GM10248 (cell line): Measurements from ENCODE around the gene FAM180B.
A peak's percentile ranks its signal among the peaks of the same experiment; 100 is the strongest.
"Not testable (repeated sequence)": the region's sequence is repeated elsewhere in the genome, so short reads cannot be mapped to it uniquely, and the experiment has no call there.

Experiments used
- CTCF ChIA-PET: fragments of 300-600 bp; sonication (Branson Sonifier 250); formaldehyde crosslinking; extraction: SDS; loops from one replicate; lab custom pipeline; 2021; ENCODE audit warnings: antibody characterized with exemption; lab: Yijun Ruan, JAX
- POLR2A ChIA-PET: fragments of 350-650 bp; sonication (Branson Sonifier 250); formaldehyde crosslinking; extraction: SDS; loops from one replicate; lab custom pipeline; 2020; ENCODE audit warnings: antibody characterized with exemption; lab: Yijun Ruan, JAX
- DNase-seq: peaks from one replicate; pipeline ENCODE4 v3.0.0; 2012; ENCODE audit errors: extremely low spot score
- TF ChIP-seq, protein P1 (sequence below): IDR thresholded peaks from 2 replicates; pipeline ENCODE4 v1.5.1; 2012; ENCODE audit warnings: mild to moderate bottlenecking, low read depth; ENCODE audit errors: extremely low read depth, missing control alignments, control extremely low read depth

Gene FAM180B

DNA sequence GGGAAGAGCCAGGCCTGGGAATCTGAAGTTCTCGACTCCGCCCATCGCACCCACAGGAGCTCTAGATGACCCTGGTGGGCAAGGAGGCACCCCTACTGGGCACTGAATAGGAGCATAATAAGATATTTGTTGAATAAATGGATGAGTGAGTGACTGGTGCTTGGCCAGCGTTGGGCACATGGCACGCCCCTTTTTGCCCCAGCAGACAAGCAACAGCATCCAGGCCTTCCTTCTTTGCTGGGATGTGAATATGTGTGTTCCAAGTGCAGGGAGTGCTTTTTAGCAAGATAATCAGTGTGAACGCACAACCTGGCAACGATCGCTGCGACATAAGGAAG, 33.1 kb upstream of the FAM180B start:
- CTCF ChIA-PET = interaction anchor here (0.6 to 6.7 kb wide), 26 partner anchors 13 to 612 kb away, joined by 3 to 125 read pairs (median 3); partner anchors contain the start of genes FAM180B, KBTBD4, NDUFS3 and PTPMT1
- POLR2A ChIA-PET = no interaction called here
- DNase-seq = no peak
- TF ChIP-seq, protein P1, sequence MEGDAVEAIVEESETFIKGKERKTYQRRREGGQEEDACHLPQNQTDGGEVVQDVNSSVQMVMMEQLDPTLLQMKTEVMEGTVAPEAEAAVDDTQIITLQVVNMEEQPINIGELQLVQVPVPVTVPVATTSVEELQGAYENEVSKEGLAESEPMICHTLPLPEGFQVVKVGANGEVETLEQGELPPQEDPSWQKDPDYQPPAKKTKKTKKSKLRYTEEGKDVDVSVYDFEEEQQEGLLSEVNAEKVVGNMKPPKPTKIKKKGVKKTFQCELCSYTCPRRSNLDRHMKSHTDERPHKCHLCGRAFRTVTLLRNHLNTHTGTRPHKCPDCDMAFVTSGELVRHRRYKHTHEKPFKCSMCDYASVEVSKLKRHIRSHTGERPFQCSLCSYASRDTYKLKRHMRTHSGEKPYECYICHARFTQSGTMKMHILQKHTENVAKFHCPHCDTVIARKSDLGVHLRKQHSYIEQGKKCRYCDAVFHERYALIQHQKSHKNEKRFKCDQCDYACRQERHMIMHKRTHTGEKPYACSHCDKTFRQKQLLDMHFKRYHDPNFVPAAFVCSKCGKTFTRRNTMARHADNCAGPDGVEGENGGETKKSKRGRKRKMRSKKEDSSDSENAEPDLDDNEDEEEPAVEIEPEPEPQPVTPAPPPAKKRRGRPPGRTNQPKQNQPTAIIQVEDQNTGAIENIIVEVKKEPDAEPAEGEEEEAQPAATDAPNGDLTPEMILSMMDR = no peak

DNA sequence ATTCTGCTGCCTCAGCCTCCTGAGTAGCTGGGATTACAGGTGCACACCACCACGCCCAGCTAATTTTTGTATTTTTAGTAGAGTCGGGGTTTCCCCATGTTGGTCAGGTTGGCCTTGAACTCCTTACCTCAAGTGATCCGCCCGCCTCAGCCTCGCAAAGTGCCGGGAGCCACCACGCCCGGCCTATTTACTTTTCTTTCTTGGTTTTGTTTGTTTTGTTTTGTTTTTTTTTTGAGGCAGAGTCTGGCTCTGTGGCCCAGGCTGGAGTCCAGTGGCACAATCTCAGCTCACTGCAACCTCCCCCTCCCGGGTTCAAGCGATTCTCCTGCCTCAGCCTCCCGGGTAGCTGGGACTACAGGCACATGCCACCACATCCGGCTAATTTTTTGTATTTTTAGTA, 29.5 kb upstream of the FAM180B start:
- DNase-seq, POLR2A ChIA-PET: not testable (repeated sequence)
- CTCF ChIA-PET = interaction anchor here (0.8 to 4.5 kb wide), 4 partner anchors 9 to 145 kb away, joined by 3 to 43 read pairs (median 5); partner anchors contain the start of gene PTPMT1

DNA sequence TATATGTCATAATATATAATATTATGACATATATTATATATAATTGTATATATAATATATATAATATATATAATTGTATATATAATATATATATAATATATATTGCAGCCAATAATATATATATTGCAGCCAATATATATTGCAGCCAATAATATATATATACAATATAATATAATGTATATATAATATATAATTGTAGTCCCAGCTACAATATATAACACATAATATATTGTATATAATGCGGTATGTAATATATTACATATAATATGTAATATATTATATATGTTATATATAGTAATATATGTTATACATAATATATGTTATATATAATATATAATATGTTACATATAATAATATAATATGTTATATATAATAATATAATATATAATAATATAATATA, 27.8 kb upstream of the FAM180B start:
- CTCF ChIA-PET = interaction anchor here (1.2 kb wide), 1 partner anchor 18 kb away, joined by 4 read pairs; no protein-coding TSS in a partner anchor

DNA sequence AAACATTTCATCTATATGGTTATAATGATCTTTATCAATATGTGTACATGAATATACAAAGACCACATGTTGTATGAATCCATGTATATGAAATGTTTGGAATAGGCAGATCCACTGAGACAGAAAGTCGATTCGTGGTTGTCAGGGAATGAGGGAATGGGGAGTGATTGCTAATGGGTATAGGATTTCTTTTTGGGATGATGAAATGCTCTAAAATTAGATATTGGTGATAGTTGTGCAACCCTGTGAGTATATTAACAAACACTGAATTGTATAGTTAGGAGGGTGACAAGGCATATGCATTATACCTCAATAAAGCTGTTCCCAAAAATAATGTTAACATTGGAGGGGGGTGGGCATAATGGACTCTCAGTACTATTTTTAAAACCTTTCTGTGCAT, 26.1 kb upstream of the FAM180B start:
- ChIA-PET CTCF (interaction anchor here (1.6 kb wide), 1 partner anchor 18 kb away, joined by 4 read pairs; the partner anchor contains the start of gene KBTBD4), POLR2A (no interaction called here)
- no peak for DNase-seq
- TF ChIP-seq, protein P1 = no peak

More for the DNA sequence above, 27.8 kb upstream of the FAM180B start:
- TF ChIP-seq, protein P1 = no peak
- POLR2A ChIA-PET = no interaction called here
- DNase-seq = no peak

DNA sequence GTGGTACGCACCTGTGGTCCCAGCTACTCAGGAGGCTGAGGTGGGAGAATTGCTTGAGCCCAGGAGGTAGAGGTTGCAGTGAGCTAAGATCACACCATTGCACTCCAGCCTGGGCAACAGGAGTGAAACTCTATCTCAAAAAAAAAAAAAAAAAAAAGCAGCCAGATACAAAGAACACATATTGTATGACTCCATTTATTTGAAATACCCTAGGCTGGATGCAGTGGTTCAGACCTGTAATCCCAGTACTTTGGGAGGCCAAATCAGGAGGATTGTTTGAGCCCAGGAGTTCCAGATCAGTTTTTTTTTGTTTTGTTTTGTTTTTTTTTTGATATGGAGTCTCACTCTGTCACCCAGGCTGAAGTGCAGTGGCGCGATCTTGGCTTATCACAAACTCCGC, 24.1 kb upstream of the FAM180B start:
- CTCF ChIA-PET, DNase-seq, POLR2A ChIA-PET: not testable (repeated sequence)

DNA sequence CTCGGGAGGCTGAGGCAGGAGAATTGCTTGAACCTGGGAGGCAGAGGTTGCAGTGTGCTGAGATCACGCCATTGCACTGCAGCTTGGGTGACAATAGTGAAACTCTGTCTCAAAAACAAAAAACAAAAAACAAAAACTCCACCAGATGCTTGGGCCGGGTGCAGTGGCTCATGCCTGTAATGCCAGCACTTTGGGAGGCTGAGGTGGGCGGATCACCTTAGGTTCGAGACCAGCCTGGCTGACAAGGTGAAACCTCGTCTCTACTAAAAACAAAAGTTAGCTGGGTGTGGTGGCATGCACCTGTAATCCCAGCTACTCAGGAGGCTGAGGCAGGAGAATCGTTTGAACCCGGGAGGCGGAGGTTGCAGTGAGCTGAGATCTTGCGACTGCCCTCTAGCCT, 22.1 kb upstream of the FAM180B start:
- POLR2A ChIA-PET = interaction anchor here (0.6 to 0.7 kb wide), 2 partner anchors 95 to 146 kb away, joined by 3 to 5 read pairs; no protein-coding TSS in a partner anchor

DNA sequence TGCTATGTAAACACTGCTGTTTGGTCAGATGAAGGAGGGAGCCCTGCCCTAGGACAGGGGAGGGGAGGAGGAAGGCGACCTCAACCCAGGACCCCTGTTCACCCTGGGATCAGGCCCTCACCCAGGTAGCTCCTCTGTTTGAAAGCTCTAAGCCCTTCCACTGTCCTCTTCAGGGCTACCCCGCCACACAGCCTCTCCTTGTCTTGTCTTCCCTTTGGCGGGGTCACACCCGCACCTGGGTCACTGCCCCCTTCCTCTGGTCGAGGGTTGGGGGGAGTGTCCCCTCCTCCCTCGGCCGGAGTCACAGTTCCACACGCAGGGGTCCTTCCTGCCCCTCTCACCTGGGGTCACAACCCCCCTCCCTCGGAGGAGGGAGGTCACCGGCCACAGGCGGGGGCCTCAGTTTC, 21.5 kb upstream of the FAM180B start:
- TF ChIP-seq, protein P1 = no peak
- ChIA-PET POLR2A (interaction anchor here (0.5 to 0.6 kb wide), 2 partner anchors 36 to 95 kb away, joined by 3 read pairs; no protein-coding TSS in a partner anchor), CTCF (interaction anchor here (0.9 to 5.4 kb wide), 6 partner anchors 10 to 207 kb away, joined by 3 to 43 read pairs (median 4); partner anchors contain the start of genes CELF1, KBTBD4 and NDUFS3)
- no peak for DNase-seq

More for the DNA sequence above, 22.1 kb upstream of the FAM180B start:
- CTCF ChIA-PET = interaction anchor here (0.9 to 5.4 kb wide), 7 partner anchors 9 to 208 kb away, joined by 3 to 43 read pairs (median 4); partner anchors contain the start of genes CELF1, KBTBD4 and NDUFS3
- DNase-seq = not testable (repeated sequence)

DNA sequence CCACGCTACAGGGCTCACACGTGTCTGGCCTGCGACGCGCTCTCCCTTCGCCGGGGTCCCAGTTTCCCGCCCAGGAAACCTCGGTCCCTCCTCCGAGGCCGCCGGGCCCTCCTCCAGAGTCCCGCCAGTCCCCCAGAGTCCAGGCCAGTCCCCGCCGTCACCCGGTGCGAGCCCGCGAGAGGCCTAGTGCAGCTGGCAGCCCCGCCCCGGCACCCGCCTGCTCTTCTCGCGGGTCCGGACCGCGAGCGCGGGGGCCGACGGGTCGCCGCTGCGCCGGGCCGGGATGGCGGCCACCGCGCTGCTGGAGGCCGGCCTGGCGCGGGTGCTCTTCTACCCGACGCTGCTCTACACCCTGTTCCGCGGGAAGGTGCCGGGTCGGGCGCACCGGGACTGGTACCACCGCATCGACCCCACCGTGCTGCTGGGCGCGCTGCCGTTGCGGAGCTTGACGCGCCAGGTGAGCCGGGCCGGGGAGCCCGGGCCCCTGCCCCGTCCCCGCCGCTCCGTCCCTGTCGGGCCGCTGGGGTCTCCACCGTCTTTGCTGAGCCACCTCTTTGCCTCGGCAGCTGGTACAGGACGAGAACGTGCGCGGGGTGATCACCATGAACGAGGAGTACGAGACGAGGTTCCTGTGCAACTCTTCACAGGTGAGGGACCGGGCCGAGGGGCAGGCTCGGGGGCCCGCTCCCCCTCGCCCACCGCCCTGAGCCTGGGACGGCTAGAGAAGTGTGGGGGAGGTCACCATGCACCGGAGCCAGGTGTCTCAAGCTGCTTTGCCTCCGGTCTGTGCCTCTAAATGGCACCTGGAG, 20.9 kb upstream of the FAM180B start, which contains the start of gene PTPMT1:
TSS of gene PTPMT1 (plus strand) at position 260 of the 809 bp plus-strand sequence. CDS start at position 284, 24 bp downstream.
- DNase-seq = peak; percentile 88
- CTCF ChIA-PET = interaction anchor here (1.0 to 5.4 kb wide), 6 partner anchors 11 to 207 kb away, joined by 3 to 43 read pairs (median 5); partner anchors contain the start of genes CELF1, KBTBD4 and NDUFS3
- POLR2A ChIA-PET = interaction anchor here (0.5 kb wide), 1 partner anchor 36 kb away, joined by 3 read pairs; no protein-coding TSS in a partner anchor
- TF ChIP-seq, protein P1 = no peak
